HepG2 (cell line): ENCODE results near the gene PIK3CD. TPM values are rescaled to one million over a fixed set of nuclear protein-coding genes. Genes with fewer than 3 reads are reported as not detected.

Source experiments
- CCDC6 ChIP-seq: sonication (generic); formaldehyde crosslinking; IDR thresholded peaks from 2 replicates; pipeline ENCODE4 v1.8.1; 2022; ENCODE audit warnings: mild to moderate bottlenecking, missing genetic modification reagents, moderate library complexity
- CSRNP1 ChIP-seq: sonication (generic); formaldehyde crosslinking; IDR thresholded peaks from 2 replicates; pipeline ENCODE4 v1.8.1; 2023; ENCODE audit warnings: mild to moderate bottlenecking, missing genetic modification reagents
- DNMT3B ChIP-seq: conservative IDR thresholded peaks from 2 replicates; pipeline ENCODE4 v1.6.1; 2016; ENCODE audit warnings: missing biosample characterization, control low read depth
- EHMT2 ChIP-seq: fragments of 200-600 bp; sonication (generic); IDR thresholded peaks from 2 replicates; pipeline ENCODE4 v1.7.0; 2017; ENCODE audit warnings: antibody characterized with exemption, low read depth, low read length, borderline replicate concordance
- ELF1 ChIP-seq: sonication (generic); formaldehyde crosslinking; IDR thresholded peaks from 2 replicates; pipeline ENCODE4 v1.4.0; 2020; ENCODE audit warnings: missing genetic modification reagents
- FOXO1 ChIP-seq: sonication (generic); formaldehyde crosslinking; IDR thresholded peaks from 2 replicates; pipeline ENCODE4 v1.4.0; 2020; ENCODE audit warnings: missing genetic modification reagents
- HOXA9 ChIP-seq: sonication (generic); formaldehyde crosslinking; IDR thresholded peaks from 2 replicates; pipeline ENCODE4 v1.8.1; 2022; ENCODE audit warnings: missing genetic modification reagents, mild to moderate bottlenecking, moderate library complexity, borderline replicate concordance
- IRF1 ChIP-seq: sonication (generic); formaldehyde crosslinking; IDR thresholded peaks from 2 replicates; pipeline ENCODE4 v1.4.0; 2020; ENCODE audit warnings: low read depth, mild to moderate bottlenecking, missing genetic modification reagents
- IRX3 ChIP-seq: sonication (generic); formaldehyde crosslinking; IDR thresholded peaks from 2 replicates; pipeline ENCODE4 v1.8.1; 2023; ENCODE audit warnings: mild to moderate bottlenecking, low read depth, missing genetic modification reagents, borderline replicate concordance
- NCOA5 ChIP-seq: sonication (generic); formaldehyde crosslinking; IDR thresholded peaks from 2 replicates; pipeline ENCODE4 v1.4.0; 2020; ENCODE audit warnings: missing genetic modification reagents
- NR3C1 ChIP-seq: sonication (generic); formaldehyde crosslinking; IDR thresholded peaks from 2 replicates; pipeline ENCODE4 v1.4.0; 2020; ENCODE audit warnings: missing genetic modification reagents
- REL ChIP-seq: sonication (generic); formaldehyde crosslinking; conservative IDR thresholded peaks from 2 replicates; pipeline ENCODE4 v1.8.0; 2022; ENCODE audit warnings: mild to moderate bottlenecking, missing genetic modification reagents, moderate library complexity
- SIN3A ChIP-seq: IDR thresholded peaks from 2 replicates; pipeline ENCODE4 v1.6.1; 2011; ENCODE audit warnings: low read depth, mild to moderate bottlenecking, control low read depth, low read length, borderline replicate concordance
- SNAI1 ChIP-seq: sonication (generic); formaldehyde crosslinking; IDR thresholded peaks from 2 replicates; pipeline ENCODE4 v1.5.0; 2020; ENCODE audit warnings: mild to moderate bottlenecking, missing genetic modification reagents, borderline replicate concordance
- TMF1 ChIP-seq: sonication (generic); formaldehyde crosslinking; IDR thresholded peaks from 2 replicates; pipeline ENCODE4 v1.8.1; 2022; ENCODE audit warnings: low read depth, missing genetic modification reagents
- ZBTB34 ChIP-seq: sonication (generic); formaldehyde crosslinking; IDR thresholded peaks from 2 replicates; pipeline ENCODE4 v1.8.0; 2022; ENCODE audit warnings: mild to moderate bottlenecking, missing genetic modification reagents
- ZMAT3 ChIP-seq: sonication (generic); formaldehyde crosslinking; conservative IDR thresholded peaks from 2 replicates; pipeline ENCODE4 v1.7.0; 2021; ENCODE audit warnings: missing genetic modification reagents
- ZNF160 ChIP-seq: sonication (generic); formaldehyde crosslinking; IDR thresholded peaks from 2 replicates; pipeline ENCODE4 v1.8.0; 2022; ENCODE audit warnings: mild to moderate bottlenecking, inconsistent platforms, missing genetic modification reagents
- ZNF281 ChIP-seq: sonication (generic); formaldehyde crosslinking; IDR thresholded peaks from 2 replicates; pipeline ENCODE4 v1.4.0; 2020; ENCODE audit warnings: missing genetic modification reagents, borderline replicate concordance
- ZNF460 ChIP-seq: sonication (generic); formaldehyde crosslinking; IDR thresholded peaks from 2 replicates; pipeline ENCODE4 v1.5.1; 2020; ENCODE audit warnings: missing genetic modification reagents, mild to moderate bottlenecking, borderline replicate concordance
- ZNF777 ChIP-seq: sonication (generic); formaldehyde crosslinking; IDR thresholded peaks from 2 replicates; pipeline ENCODE4 v1.4.0; 2020; ENCODE audit warnings: missing genetic modification reagents
- polyA plus RNA-seq, 8 experiments: library from polyadenylated mRNA; depleted of rRNA in 3 of 8; stranded (reverse) in 7 of 8; unstranded in 1 of 8; fragments of >200 nt; fragmentation: Illumina TruSeq in 4 of 8; extraction: Trizol in 4 of 8; gene quantifications; 2 replicates each; pipeline versions ENCODE4 v1.2.1 to v1.2.3, GENCODE V29; 2011 to 2016; ENCODE audit warnings: low read depth in 4 of 8, missing spikeins in 1 of 8, mixed read lengths in 1 of 8; ENCODE audit not compliant: insufficient read depth in 1 of 8
- total RNA-seq, 5 experiments: library from RNA; depleted of rRNA; stranded (reverse); fragments of >200 nt; fragmentation: Illumina TruSeq; extraction: Trizol; gene quantifications; 2 replicates each; pipeline ENCODE4 v1.2.3, GENCODE V29; 2016; ENCODE audit warnings: low read depth in 1 of 5

Gene PIK3CD
- total and polyA plus RNA-seq, 2 of the 13 experiments (the other 11 are each of a cell fraction or from before 2014, with no cell fraction given) = 7.1 to 10.0 TPM

GRCh38 chr1:9718006-9718680 lies 66.6 kb downstream of the PIK3CD start (continued):
- TF ChIP-seq ZNF160 (CRISPR knock-in tag) (0 out of 2 replicates have a peak, but pooled peaks have one; percentile 8), SNAI1 (CRISPR knock-in tag) (0 out of 2 replicates have a peak, but pooled peaks have one; percentile 5), IRX3 (CRISPR knock-in tag) (no peak), IRF1 (no peak), CCDC6 (CRISPR knock-in tag) (0 out of 2 replicates have a peak, but pooled peaks have one; percentile 7), ZMAT3 (CRISPR knock-in tag) (no peak; the same call in 1 of the 2 replicates), HOXA9 (0 out of 2 replicates have a peak, but pooled peaks have one; percentile 18), ZNF777 (0 out of 2 replicates have a peak, but pooled peaks have one; percentile 12), ZBTB34 (CRISPR knock-in tag) (no peak), REL (0 out of 2 replicates have a peak, but pooled peaks have one; percentile 32), NR3C1 (CRISPR knock-in tag) (no peak), ELF1 (CRISPR knock-in tag) (no peak), TMF1 (CRISPR knock-in tag) (no peak), SIN3A (0 out of 2 replicates have a peak, but pooled peaks have one; percentile 4), CSRNP1 (0 out of 2 replicates have a peak, but pooled peaks have one; percentile 57), ZNF281 (no peak), NCOA5 (no peak), EHMT2 (no peak), ZNF460 (no peak), DNMT3B (no peak), FOXO1 (CRISPR knock-in tag) (no peak)
